Prostate gland (tissue), 1 donor: ENCODE results near the gene INIP.

Source experiments
- POLR2A ChIP-seq: fragments of 450-650 bp; IDR thresholded peaks from one replicate; pipeline ENCODE4 v1.6.1; 2016; ENCODE audit warnings: antibody characterized with exemption, mild to moderate bottlenecking
- POLR2AphosphoS5 ChIP-seq: sonication (generic); formaldehyde crosslinking; IDR thresholded peaks from one replicate; pipeline ENCODE4 v1.6.1; 2017; ENCODE audit warnings: antibody characterized with exemption

GRCh38 chr9:112659906-112660305, 58.0 kb downstream of the INIP start:
- TF ChIP-seq POLR2A (no peak), POLR2AphosphoS5 (no peak)
